Neutrophil (primary cell): ENCODE measurements around the gene CCDC192.

Source experiments
- H3K27ac ChIP-seq: fragments of 200-600 bp; sonication (generic); 2 replicates; pipeline ENCODE4 v1.5.1; 2016; ENCODE audit warnings: mild to moderate bottlenecking, moderate library complexity
- H3K27me3 ChIP-seq: fragments of 200-600 bp; sonication (generic); 2 replicates; pipeline ENCODE4 v1.6.0; 2016; ENCODE audit warnings: mild to moderate bottlenecking
- H3K36me3 ChIP-seq: fragments of 200-600 bp; sonication (generic); 2 replicates; pipeline ENCODE4 v1.5.1; 2017
- H3K4me1 ChIP-seq, 2 experiments: fragments of 200-600 bp in 1 of 2; sonication (generic) in 1 of 2; 1 replicate in 1 of 2; 2 replicates in 1 of 2; pipeline versions ENCODE4 v1.5.1 to v1.6.1; 2013 to 2016; ENCODE audit warnings: low read depth in 1 of 2, low read length in 1 of 2, mild to moderate bottlenecking in 1 of 2, moderate library complexity in 1 of 2; ENCODE audit not compliant: control insufficient read depth in 1 of 2, insufficient read depth in 1 of 2
- H3K4me3 ChIP-seq, 2 experiments: fragments of 200-600 bp in 1 of 2; sonication (generic) in 1 of 2; 1 replicate in 1 of 2; 2 replicates in 1 of 2; pipeline ENCODE4 v1.5.1; 2013 to 2016; ENCODE audit warnings: low read depth in 1 of 2, low read length in 1 of 2, mild to moderate bottlenecking in 1 of 2, moderate library complexity in 1 of 2
- H3K9me3 ChIP-seq: fragments of 200-600 bp; sonication (generic); 2 replicates; pipeline ENCODE4 v1.5.1; 2016
- CTCF ChIP-seq: fragments of 200-600 bp; sonication (generic); IDR thresholded peaks from 2 replicates; pipeline ENCODE4 v1.5.1; 2016; ENCODE audit warnings: antibody characterized with exemption

The CCDC192 gene

GRCh38 chr5:127951791-127952190, 248.6 kb downstream of the CCDC192 start:
- H3K36me3 ChIP-seq, result no peaks in the 10 kb centered on the region

GRCh38 chr5:127957183-127957582, 254.0 kb downstream of the CCDC192 start:
- no peak overlapping the region for H3K27ac ChIP-seq
- H3K4me1 ChIP-seq, result peaks cover 15 to 16% of the 10 kb centered on the region in 2 experiments
- no peaks in the 10 kb centered on the region for H3K27me3 ChIP-seq
- H3K36me3 ChIP-seq, result no peaks in the 10 kb centered on the region
- TF ChIP-seq CTCF, result no peak
- no peak overlapping the region for H3K4me3 ChIP-seq
- H3K9me3 ChIP-seq, result no peaks in the 10 kb centered on the region

More at GRCh38 chr5:127951791-127952190, 248.6 kb downstream of the CCDC192 start:
- Histone ChIP-seq H3K9me3 (no peaks in the 10 kb centered on the region), H3K4me1 (no peaks in the 10 kb centered on the region), H3K27me3 (no peaks in the 10 kb centered on the region), H3K4me3 (no peak overlapping the region), H3K27ac (no peak overlapping the region)
- no peak for TF ChIP-seq CTCF

- no peaks in the 10 kb centered on the region for H3K9me3 ChIP-seq
These were observed 254.6 kb downstream of the CCDC192 start for GRCh38 chr5:127957701-127958239.

GRCh38 chr5:127958421-127959011, 255.3 kb downstream of the CCDC192 start:
- TF ChIP-seq CTCF, result no peak
- peaks cover 15 to 16% of the 10 kb centered on the region in 2 experiments for H3K4me1 ChIP-seq

More at GRCh38 chr5:127957701-127958239, 254.6 kb downstream of the CCDC192 start:
- Histone ChIP-seq H3K36me3 (no peaks in the 10 kb centered on the region), H3K27ac (no peak overlapping the region), H3K27me3 (no peaks in the 10 kb centered on the region), H3K4me3 (no peak overlapping the region), H3K4me1 (peaks cover 15 to 16% of the 10 kb centered on the region in 2 experiments)
- no peak for TF ChIP-seq CTCF

GRCh38 chr5:127959152-127959764, 256.1 kb downstream of the CCDC192 start:
- TF ChIP-seq CTCF, result no peak
- Histone ChIP-seq H3K4me3 (no peak overlapping the region), H3K9me3 (no peaks in the 10 kb centered on the region), H3K36me3 (no peaks in the 10 kb centered on the region), H3K27me3 (no peaks in the 10 kb centered on the region), H3K27ac (no peak overlapping the region), H3K4me1 (peaks cover 15 to 16% of the 10 kb centered on the region in 2 experiments)

More at GRCh38 chr5:127958421-127959011, 255.3 kb downstream of the CCDC192 start:
- no peaks in the 10 kb centered on the region for H3K27me3 ChIP-seq
- H3K9me3 ChIP-seq, result no peaks in the 10 kb centered on the region
- no peak overlapping the region for H3K27ac ChIP-seq
- H3K36me3 ChIP-seq, result no peaks in the 10 kb centered on the region
- no peak overlapping the region for H3K4me3 ChIP-seq
